ENCODE data around the gene MAML2.

MAML2 gene

DNA sequence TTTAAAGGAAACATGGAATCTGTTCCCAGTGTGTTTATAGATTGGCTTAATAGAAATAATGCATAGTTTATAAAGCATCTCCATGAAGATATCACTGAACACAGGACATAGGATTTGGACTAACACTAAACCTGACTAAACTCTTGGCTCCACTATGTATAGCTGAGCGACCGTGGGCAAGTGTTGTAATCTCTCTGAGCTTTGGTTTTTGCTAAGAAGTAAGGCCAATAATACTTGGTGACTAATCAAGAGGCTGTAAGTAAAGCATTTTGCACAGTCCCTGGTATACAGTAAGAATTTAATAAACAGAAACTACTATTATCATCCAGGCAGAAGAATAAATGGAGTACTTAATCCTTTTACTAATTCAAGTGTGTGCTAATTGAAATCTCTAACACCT, 293.6 kb downstream of the MAML2 start:
- no peak for DNase-seq (ENCODE audit: insufficient read length, low spot score)

DNA sequence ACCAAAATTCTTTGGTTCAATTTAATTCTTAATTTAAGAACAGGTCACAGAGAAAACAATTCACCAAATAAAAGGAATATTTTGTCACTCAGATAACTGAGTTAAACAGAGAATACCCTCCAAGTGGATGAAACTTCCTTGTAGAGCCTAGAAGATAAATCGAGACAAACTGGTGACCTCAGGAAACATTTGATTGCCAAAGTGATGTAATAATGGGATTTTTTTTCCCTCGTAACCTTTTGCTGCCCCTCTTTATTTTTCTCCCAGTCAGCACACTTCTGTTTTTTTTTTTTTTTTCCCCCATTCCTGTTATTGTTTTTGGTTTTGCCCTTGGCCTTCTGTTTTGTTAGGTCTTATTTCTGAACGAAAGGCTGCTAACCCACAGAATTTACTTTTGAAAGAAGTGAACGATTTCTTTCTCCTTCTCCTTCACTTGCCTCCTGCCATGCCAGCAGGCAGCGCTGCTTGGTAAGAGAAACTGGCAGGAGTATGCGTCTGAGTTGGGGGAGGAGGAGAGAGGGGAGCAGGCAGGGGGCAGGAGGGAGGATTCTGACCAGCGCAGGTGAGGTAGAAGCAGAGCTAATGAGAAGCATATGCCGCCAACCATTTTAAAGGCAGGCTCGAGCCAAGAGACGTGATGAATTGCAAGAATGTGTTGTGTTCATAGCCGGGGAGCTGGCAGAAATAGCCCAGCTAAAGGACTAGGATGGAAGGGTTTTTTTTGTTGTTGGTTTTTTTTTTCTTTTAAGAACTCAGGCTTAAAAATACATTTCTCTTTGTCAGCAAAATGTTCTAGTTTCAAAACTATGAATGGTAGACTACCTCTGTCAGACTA, 297.2 kb downstream of the MAML2 start:
- DNase-seq (ENCODE audit: insufficient read length, low spot score) (no peak), FAIRE-seq (no peak)
- TF ChIP-seq, protein P1, sequence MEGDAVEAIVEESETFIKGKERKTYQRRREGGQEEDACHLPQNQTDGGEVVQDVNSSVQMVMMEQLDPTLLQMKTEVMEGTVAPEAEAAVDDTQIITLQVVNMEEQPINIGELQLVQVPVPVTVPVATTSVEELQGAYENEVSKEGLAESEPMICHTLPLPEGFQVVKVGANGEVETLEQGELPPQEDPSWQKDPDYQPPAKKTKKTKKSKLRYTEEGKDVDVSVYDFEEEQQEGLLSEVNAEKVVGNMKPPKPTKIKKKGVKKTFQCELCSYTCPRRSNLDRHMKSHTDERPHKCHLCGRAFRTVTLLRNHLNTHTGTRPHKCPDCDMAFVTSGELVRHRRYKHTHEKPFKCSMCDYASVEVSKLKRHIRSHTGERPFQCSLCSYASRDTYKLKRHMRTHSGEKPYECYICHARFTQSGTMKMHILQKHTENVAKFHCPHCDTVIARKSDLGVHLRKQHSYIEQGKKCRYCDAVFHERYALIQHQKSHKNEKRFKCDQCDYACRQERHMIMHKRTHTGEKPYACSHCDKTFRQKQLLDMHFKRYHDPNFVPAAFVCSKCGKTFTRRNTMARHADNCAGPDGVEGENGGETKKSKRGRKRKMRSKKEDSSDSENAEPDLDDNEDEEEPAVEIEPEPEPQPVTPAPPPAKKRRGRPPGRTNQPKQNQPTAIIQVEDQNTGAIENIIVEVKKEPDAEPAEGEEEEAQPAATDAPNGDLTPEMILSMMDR (IDR thresholded peaks at IDR 0.05; ENCODE audit: insufficient read depth, missing control alignments) = peak; percentile 13

More for the DNA sequence above, 293.6 kb downstream of the MAML2 start:
- TF ChIP-seq, protein P1 (IDR thresholded peaks at IDR 0.05; ENCODE audit: insufficient read depth, missing control alignments) = no peak
- FAIRE-seq = no peak

DNA sequence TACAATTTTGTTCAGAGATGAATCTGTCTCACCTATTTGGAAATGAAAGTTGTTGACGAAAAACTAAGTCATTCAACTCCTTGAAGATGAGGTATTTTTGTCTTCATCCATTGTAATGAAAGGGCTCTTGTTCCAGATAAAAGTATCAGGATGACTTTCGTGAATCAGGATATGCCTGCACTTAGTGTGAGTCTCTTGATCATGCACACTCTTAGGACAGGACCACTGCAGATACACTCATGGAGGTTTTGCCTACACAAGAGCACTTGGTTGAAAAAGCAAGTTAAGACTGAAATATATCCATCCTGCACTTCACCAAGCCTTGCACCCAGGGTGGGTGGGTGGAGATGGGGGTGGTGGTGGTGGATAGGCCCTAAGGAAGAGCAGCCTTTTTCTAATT, 298.2 kb downstream of the MAML2 start:
- TF ChIP-seq, protein P1 (IDR thresholded peaks at IDR 0.05; ENCODE audit: insufficient read depth, missing control alignments) = no peak
- no peak for FAIRE-seq
- DNase-seq (ENCODE audit: insufficient read length, low spot score) = no peak

DNA sequence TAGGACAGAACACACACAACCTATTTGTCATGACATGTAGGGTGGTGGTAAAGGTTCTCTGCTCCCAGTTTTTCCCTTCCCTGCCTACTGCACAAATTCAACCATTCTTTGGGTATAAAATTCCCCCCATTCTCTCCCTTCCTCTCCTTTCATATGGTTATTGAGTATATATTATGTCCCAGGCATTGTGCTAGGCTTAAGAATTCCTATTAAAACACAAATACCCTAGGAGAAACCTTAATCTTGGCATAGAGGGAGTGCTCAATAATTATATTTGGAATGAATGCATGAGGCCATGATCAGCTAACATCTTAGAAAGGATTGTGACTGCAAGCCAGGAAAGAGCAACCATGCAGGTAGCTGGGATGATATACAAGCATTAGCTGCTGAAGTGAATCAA, 298.7 kb downstream of the MAML2 start:
- FAIRE-seq (no peak), DNase-seq (ENCODE audit: insufficient read length, low spot score) (no peak)
- TF ChIP-seq, protein P1 (IDR thresholded peaks at IDR 0.05; ENCODE audit: insufficient read depth, missing control alignments) = no peak

DNA sequence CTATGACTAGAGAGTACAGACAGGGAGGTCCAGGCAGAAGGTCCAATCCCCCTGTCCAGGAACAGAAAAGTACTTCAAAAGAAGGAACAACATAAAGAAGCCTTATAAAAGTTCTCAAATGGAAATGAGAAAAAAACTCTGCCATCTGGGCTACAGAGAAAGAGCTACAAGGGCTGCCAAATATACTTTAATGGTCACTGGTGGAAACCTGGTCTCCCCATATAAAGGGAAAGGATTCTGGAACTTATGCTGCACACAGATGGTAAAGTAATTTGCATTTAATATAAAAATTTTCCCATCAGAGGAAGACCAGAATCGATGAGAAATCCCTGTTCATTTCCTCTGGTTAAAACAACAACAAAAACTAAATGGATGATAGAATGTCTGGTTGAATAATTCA, 299.7 kb downstream of the MAML2 start:
- no peak for FAIRE-seq
- TF ChIP-seq, protein P1 (IDR thresholded peaks at IDR 0.05; ENCODE audit: insufficient read depth, missing control alignments) = no peak
- DNase-seq (ENCODE audit: insufficient read length, low spot score) = no peak

DNA sequence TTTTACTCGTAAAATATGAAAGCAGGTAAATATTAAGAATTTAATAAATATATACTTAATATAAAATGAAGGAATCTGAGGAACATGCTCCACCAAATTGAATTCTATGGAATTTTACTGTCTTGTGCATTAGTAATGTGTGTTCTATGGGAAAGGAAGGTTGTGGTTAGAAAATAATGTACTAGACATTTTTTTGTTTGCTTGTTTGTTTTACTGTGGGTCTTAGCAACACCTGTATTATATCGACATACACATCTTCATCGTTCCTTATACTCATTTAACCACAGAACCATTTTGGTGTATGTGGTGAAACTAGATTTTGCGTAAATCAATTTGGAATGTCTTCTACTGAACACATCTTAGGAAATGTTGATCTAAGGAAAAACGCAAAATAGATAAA, 304.9 kb downstream of the MAML2 start:
- TF ChIP-seq, protein P1 (IDR thresholded peaks at IDR 0.05; ENCODE audit: insufficient read depth, missing control alignments) = no peak
- DNase-seq (ENCODE audit: insufficient read length, low spot score) (no peak), FAIRE-seq (peak; percentile 25)

DNA sequence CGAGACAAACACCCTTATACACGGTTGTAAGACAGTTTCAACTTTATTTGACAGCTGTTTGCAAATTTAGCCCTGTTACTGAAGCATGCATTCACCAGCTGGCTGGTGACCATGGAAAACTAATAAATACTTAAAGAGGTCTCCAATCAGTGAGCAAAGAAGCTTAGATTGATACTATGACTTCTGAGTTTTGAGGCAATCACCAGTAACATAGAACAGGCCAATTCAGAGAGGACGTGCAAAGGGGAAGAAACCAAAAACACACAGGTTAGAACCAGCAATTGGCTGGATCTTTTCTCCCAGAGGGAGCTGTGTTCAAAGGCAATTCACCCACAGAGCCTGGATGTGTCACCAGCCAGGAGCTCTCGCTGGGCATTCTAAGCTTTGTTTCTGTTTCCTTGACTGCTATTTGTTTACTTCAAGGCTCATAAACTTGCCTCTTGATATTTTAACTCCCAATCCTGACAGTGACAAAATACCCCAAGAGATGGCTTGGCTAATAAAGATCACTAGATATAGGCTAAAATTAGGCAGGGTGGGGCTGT, 305.5 kb downstream of the MAML2 start:
- no peak for DNase-seq (ENCODE audit: insufficient read length, low spot score)
- TF ChIP-seq, protein P1 (IDR thresholded peaks at IDR 0.05; ENCODE audit: insufficient read depth, missing control alignments) = no peak
- FAIRE-seq = no peak
